ENCODE data around the gene LEMD2.

LEMD2 gene

GRCh38 chr6:33772082-33772830 is 16.7 kb downstream of the LEMD2 start:
- DNase-seq = no peak

DNA sequence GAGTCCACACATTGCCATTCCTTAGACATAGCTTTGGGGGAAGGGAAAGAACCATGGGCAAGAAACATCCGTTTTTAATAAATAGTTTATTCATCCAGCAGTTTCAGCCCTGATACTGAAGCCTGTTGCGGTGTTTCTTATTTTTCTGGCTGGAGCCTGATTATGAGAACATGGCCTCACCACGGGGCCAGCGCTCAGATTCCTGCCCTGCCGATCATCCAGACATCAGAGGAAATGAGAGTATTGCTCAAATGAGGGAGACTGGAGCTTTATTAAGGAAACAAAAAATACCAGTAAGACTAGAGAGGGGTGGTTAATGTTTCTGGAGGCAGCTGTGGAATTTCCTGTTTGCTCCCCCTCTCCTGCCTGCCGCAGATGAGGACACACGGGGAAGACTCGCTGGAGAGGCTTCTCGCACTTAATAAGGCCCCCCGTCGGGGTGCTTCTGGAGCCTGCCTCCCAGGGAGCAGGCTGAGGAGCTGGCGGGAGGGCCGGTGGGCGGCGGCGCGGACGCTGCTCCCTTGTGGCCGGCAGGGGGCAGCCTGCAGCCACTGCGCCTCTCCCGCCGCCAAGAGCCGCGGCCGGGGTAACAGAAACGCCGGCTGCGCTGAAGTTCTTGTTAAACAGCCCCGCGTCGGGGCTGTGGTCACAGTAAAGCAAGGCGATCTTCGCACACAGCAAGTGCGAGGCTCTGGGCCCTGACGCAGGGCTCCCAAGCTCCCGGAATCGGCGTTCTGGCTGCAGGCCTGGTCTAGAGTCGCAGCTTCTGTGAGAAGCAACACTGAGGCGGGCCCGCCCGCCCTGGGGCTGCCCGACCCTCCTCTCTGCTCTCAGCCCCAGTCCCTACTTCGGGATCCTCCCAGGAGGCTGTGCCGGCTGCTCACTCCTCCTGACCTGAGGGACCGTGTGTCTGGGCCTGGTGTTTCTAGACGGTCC is 17.5 kb downstream of the LEMD2 start:
- peak; percentile 61 for DNase-seq

GRCh38 chr6:33770833-33771145 is 18.1 kb downstream of the LEMD2 start:
- DNase-seq = no peak

DNA sequence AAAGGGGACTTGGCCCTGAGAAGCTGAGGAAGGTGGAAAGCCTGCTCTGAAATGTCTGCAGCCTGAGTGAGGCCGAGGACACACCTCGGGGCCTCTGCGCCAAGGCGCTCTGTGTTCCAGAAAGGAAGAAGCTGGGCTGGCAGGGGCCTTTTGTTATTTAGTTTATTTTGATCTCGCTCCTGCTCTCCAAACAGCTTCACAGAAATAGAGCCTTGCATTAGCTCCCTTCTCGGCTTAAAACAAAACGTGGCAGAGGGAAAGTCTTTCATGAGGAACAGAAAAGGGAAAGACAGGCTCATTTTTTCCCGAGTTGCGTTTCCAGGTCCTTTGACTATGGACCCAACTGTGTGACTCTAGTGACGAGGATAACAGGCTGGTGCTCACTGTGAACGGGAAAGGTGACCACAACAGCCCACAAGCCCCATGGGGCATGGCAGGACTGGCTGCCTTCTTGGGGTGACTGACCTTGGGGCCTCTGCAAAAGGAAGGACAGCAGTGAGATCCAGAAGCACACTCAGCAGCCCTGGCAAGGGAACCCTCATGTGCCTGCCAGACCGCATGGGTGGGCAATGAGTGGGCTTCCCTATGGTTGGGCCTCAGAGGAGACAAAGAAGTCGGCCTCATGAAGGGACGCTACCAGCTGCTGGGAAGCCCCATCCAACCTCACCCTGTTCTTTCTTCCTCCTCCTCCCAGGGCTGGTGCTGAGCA is 18.7 kb downstream of the LEMD2 start:
- no peak for DNase-seq

- DNase-seq = no peak
These were observed 19.6 kb downstream of the LEMD2 start for GRCh38 chr6:33769248-33769821.

DNA sequence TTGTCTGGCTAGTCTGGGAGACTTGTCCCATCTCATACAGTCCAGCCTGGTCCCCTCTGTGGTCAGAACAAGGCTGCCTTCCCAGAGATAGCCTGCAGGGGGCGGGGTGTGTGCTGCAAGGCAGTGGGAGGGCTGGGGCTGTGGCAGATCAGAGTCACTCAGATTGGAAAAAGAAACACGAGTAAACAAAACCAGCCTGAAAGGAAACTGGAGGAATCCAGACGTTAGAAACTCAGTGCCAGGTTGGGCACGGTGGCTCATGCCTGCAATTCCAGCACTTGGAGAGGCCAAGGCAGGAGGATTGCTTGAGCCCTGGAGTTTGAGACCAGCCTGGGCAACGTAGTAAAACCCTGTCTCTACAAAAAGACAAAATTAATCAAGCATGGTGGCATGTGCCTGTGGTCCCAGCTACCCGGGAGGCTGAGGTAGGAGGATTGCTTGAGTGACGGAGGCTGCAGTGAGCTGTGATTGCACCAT is 20.2 kb downstream of the LEMD2 start:
- peak; percentile 60 for DNase-seq

GRCh38 chr6:33766921-33767907 is 21.7 kb downstream of the LEMD2 start:
- no peak for DNase-seq

DNA sequence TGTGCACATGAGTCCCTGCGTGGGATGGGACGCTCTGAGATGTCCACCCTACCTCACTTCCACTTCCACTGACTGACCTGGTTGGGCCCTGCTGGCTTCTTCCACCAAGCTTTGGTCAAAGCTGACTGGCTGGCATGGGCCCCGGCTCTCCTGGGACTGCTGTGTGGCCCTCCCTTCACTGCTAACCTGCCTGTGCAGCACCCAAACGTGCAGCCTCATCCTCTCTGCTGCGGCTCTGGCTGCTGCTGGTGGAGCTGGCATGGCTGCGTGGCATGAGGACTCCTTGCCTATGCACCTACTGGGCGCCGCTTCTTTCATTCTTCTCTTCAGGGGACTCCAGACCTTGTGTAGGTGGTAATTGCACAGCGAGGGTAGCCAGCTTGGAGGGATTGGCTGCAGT is 23.6 kb downstream of the LEMD2 start:
- no peak for DNase-seq

- DNase-seq = no peak
These were observed 24.9 kb downstream of the LEMD2 start for GRCh38 chr6:33764036-33764435.

GRCh38 chr6:33763483-33763882 is 25.4 kb downstream of the LEMD2 start:
- DNase-seq = no peak

GRCh38 chr6:33762713-33763112 is 26.2 kb downstream of the LEMD2 start:
- no peak for DNase-seq

DNA sequence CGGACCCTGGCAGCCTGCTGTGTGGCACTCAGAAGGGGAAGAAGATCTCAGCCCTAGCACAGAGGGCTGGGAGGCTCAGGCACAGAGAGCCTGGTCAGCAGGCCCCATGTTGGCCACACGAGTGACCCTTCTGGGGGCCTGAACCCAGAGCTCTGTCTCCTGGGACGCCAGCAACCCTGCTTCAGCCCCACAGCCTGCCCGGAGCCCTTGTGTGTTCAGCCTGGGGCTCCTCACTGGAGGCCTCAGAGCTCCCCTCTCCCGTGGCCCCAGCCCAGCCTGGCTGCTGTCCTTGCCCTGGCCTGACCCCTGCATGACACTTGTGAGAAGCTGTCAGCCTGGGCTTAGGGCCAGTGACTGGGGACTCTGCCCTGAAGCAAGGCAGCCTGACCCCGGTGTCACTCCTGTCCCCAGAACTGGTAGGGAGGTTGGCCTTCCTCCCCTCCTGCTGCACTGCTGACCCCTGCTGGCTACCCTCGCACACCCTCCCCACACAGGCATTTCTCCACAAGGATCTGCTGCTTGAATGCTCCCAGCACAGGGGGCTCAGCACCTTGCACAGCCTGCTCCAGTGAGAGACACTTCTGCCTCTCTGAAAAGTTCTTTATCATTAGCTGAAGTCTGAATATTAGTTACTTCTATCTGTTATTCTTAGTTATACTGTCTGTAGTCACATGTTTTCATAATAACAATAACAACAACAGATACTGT is 26.9 kb downstream of the LEMD2 start:
- DNase-seq = peak; percentile 55

DNA sequence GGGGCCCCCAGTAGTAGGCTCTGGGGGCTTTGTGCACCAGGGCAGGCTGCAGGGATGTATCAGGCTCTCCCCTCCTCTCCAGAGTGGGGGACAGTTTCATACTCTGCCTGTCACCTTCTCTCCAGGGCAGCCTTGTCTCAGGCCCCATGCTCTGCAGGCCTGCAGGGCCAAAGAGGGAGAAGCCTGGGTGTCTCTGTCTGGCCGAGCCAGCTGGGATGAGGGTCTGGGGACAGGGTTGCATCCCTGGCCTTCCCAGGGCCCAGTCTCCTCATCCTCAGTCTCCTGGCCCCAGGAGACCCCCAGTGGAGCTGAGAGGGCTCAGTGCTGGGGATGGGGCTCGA is 27.4 kb downstream of the LEMD2 start:
- DNase-seq = no peak

- no peak for DNase-seq
These were observed 28.9 kb downstream of the LEMD2 start for GRCh38 chr6:33759887-33760629.

- no peak for DNase-seq
These were observed 30.1 kb downstream of the LEMD2 start for GRCh38 chr6:33758815-33759216.

DNA sequence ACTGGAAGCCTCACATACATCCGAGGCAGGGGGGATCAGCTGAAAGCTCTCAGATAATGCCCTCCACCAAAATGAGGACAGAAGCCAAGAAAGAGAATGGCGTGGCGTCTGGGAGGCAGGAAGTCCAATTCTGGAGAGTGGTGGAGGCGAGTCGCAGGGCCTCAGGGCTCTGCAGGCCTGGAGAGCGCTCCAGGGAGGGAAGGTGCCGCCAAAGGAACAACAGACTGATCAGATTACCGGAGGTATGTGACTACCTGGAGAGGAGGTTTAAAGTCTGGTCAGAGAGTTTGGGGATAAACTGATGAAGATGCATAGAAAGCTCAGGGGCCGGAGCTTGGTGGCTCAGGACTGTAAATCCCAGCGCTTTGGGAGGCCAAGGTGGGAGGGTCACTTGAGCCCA is 31.0 kb downstream of the LEMD2 start:
- DNase-seq = no peak

DNA sequence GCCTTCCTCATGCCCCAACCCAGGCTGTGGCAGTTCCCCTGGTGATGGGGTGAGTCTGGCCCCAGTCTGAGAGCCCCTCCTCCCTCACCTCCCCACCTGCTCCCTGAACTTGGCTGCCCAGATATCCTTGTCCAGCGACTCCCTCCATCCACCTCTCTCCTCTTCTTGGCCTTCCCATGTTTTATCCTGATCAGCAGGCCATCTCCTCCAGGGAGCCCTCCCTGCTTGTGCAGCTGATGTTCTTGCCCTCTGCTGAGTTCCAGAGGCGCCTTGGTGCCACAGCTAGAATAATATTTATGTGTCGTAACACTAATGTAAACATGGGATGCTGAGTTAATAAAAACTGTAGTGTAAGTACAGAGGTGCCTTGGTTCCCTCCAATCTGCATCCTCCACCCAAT is 31.8 kb downstream of the LEMD2 start:
- DNase-seq = no peak

DNA sequence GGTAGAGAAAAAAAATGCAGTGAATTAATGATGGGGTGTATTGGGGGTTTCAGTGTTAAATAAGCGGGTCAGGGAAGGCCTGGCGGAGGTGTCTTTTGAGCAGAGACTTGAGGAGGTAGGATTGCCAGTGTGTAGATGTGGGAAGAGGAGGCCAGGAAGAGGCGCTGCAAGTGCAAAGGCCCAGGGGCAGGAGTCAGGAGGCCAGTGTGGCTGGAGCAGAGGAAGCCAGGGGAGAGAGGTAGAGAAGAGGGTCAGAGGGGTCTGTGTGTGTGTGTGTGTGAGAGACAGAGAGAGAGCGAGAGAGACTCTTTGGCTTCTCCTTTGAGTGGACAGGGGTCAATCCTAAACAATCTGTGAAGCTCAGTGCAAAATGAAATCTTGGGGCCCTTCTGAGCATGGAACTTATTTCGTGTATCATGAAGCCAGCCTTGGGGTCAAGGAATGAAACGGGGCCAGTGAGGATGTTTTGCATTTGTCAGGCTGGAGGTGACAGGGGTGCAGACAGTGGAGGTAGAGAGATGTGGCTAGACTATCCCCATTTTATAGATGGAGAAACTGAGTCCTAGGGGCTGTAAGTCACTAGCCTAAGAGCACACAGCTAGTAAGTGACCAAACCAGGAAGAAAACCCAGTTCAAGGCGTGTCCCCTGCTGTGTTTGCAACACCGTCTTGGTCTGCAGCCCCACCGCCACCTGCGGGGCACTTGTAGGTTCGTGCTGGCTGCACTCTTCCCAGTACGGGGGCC is 32.5 kb downstream of the LEMD2 start:
- no peak for DNase-seq

DNA sequence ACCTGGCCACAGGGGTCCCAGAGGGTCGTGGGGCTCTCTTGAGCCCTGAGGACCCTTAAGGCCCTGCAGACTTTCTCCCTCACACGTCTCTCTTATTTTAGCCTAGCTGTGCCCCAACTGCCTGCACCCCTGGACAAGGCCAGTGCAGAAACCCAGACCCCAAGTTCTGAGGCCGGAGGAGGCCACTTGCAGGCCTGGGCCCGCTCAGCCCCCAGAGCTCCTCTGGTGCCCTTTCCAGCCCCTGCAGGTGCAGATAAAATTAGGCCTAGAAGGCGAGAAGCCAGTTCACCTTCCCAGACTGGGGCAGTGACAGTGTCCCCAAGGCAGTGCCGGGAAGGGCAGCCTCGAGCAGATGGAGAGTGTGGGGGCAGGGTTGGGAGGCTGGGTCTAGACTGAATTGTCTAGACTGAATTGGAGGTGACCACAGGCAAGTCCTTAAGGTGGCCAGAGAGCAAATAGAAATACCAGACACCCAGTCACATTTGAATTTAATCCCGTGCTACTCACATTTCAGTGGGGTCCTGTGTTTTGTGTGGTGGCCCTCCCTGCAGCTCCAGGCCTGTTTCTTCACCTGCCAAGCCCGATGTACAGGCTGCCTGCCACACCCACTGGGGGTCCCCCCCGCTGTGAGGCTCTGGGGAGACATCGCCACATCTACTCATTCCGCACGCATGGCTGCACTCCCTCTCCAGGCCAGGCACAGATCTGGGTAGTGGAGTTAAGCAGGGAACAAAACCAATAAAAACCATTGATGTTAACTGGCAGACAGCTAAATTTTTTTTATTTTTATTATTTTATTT is 33.7 kb downstream of the LEMD2 start:
- no peak for DNase-seq

Data from hematopoietic multipotent progenitor cell treated with erythropoietin and hydrocortisone succinate and interleukin-3 and kit ligand, for 8 days (in vitro differentiated cells).